Bronchial epithelial cell (primary cell): Measurements from ENCODE around the gene SLC13A4. TPM values are rescaled to one million over a fixed set of nuclear protein-coding genes. Genes with fewer than 3 reads are reported as not detected.

Source experiments
- DNase-seq: peaks from one replicate; pipeline ENCODE4 v3.0.0-alpha.2; 2010; ENCODE audit warnings: low read depth
- FAIRE-seq: peaks from 2 replicates; lab custom pipeline; 2011; peaks lifted over from hg19 to GRCh38; lab: Jason Lieb, UNC
- H3K27me3 ChIP-seq: 2 replicates; pipeline ENCODE4 v1.5.1; 2011; ENCODE audit warnings: low read length; ENCODE audit not compliant: control insufficient read depth, insufficient read depth
- H3K36me3 ChIP-seq: 2 replicates; pipeline ENCODE4 v1.5.1; 2011; ENCODE audit warnings: low read length; ENCODE audit not compliant: control insufficient read depth, insufficient read depth
- H3K4me3 ChIP-seq: 2 replicates; pipeline ENCODE4 v1.5.1; 2011; ENCODE audit warnings: mild to moderate bottlenecking, low read depth, low read length, control low read depth
- total RNA-seq: library from RNA; depleted of rRNA; stranded (reverse); fragments of >200 nt; gene quantifications from 2 replicates; pipeline ENCODE4 v1.2.1, GENCODE V29; 2014
- TF ChIP-seq, protein P1 (sequence below): IDR thresholded peaks from 2 replicates; pipeline ENCODE4 v1.5.1; 2011; ENCODE audit warnings: mild to moderate bottlenecking, moderate library complexity, low read length, control low read depth, inconsistent platforms; ENCODE audit not compliant: insufficient read depth, severe bottlenecking

SLC13A4 gene
- total RNA-seq, 1 donor from 2014 or later = under 0.01 TPM

DNA sequence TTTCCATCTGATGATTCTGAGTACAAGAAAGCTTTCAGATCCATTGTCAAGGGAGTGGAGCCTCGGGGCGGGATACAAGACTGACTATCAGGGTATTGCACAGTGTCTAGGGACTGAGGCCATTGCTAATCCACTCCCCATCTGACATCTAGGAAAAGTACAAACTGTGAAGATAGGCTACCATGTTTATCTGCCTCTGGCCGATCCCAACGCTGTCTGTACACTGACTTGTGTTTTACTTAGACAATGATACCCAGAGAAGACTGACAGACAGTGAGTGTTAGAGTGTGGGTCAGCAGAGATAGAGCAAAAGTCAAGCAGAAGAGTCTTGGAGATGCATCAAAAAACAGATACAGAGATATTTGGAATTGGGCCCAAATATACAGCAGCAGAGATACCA, 3.1 kb upstream of the SLC13A4 start:
- TF ChIP-seq, protein P1, sequence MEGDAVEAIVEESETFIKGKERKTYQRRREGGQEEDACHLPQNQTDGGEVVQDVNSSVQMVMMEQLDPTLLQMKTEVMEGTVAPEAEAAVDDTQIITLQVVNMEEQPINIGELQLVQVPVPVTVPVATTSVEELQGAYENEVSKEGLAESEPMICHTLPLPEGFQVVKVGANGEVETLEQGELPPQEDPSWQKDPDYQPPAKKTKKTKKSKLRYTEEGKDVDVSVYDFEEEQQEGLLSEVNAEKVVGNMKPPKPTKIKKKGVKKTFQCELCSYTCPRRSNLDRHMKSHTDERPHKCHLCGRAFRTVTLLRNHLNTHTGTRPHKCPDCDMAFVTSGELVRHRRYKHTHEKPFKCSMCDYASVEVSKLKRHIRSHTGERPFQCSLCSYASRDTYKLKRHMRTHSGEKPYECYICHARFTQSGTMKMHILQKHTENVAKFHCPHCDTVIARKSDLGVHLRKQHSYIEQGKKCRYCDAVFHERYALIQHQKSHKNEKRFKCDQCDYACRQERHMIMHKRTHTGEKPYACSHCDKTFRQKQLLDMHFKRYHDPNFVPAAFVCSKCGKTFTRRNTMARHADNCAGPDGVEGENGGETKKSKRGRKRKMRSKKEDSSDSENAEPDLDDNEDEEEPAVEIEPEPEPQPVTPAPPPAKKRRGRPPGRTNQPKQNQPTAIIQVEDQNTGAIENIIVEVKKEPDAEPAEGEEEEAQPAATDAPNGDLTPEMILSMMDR = no peak
- DNase-seq (no peak), FAIRE-seq (peak; percentile 84)
- Histone ChIP-seq H3K36me3 (no peaks in the 10 kb centered on the region), H3K4me3 (no peak overlapping the region), H3K27me3 (no peaks in the 10 kb centered on the region)

- no peak for FAIRE-seq
- H3K4me3 ChIP-seq = no peak overlapping the region
Observed at GRCh38 chr7:135729230-135729629, 1.2 kb upstream of the SLC13A4 start.

DNA sequence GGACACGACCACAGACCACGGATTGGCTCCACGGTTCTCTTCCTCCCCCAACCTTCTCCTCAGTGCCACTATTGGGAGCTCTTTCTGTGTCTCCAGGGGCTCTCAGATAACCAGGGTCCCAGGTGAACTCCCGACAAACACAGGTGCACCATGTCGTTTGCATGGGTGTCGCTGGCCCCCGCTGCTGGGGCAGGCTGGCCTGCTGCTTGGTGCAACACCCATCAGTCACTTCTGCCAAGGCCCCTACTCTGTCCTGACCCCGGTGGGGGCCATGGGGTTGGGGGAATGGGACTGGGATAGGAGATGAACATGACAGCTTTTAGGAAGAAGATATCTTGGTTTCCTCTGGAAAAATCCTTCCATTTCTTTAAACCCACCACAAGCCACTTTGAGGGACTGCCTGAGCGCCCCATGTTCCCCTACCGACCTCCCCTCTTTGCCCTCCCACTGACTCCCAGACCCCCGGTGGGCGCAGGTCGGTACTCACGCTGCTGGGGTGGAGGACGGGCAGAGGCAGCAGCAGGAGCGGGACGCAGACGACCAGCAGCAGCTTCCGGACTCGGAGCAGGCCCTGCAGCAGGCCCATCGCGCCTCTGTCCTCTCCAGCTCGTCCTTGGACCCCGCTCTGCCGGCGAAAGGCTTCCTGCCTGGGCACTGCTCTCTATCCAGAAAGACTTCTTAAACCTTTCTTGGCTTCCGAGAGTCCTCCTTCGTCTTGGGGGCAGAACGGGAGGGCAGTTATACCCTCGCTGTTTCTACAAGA, 894 bp downstream of the SLC13A4 start:
- H3K27me3 ChIP-seq = no peaks in the 10 kb centered on the region
- H3K36me3 ChIP-seq = no peaks in the 10 kb centered on the region
- DNase-seq = no peak
- TF ChIP-seq, protein P1 = no peak
- no peak for FAIRE-seq
- no peak overlapping the region for H3K4me3 ChIP-seq

More at GRCh38 chr7:135729230-135729629, 1.2 kb upstream of the SLC13A4 start:
- Histone ChIP-seq H3K36me3 (no peaks in the 10 kb centered on the region), H3K27me3 (no peaks in the 10 kb centered on the region)
- DNase-seq = no peak
- TF ChIP-seq, protein P1 = no peak

GRCh38 chr7:135726276-135726788, 1.7 kb downstream of the SLC13A4 start:
- no peak for DNase-seq
- no peaks in the 10 kb centered on the region for H3K27me3 ChIP-seq
- FAIRE-seq = no peak
- TF ChIP-seq, protein P1 = no peak
- no peak overlapping the region for H3K4me3 ChIP-seq
- H3K36me3 ChIP-seq = no peaks in the 10 kb centered on the region

DNA sequence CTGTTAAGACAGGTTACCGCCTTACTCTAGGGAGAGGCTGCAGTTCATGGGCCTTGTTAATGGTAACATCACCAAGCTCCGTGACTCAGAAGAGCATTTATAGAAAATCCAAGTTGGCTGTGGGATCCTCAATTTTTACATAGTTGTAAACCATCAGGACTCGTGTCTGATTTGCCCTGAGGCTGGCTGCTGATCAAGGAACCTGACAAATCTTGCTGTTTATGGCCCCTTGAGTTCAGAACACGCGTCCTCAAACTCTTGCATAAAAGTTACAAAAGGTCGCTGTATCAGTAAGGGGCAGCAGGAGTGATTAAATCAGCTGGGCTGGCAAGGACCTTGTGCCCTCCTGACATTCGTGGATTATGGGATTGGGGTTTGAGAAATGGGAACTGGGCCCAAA, 4.6 kb downstream of the SLC13A4 start:
- Histone ChIP-seq H3K4me3 (no peak overlapping the region), H3K27me3 (no peaks in the 10 kb centered on the region), H3K36me3 (no peaks in the 10 kb centered on the region)
- DNase-seq (no peak), FAIRE-seq (peak; percentile 84)
- TF ChIP-seq, protein P1 = no peak
